ENCODE data around the gene EPG5.

Gene EPG5

DNA sequence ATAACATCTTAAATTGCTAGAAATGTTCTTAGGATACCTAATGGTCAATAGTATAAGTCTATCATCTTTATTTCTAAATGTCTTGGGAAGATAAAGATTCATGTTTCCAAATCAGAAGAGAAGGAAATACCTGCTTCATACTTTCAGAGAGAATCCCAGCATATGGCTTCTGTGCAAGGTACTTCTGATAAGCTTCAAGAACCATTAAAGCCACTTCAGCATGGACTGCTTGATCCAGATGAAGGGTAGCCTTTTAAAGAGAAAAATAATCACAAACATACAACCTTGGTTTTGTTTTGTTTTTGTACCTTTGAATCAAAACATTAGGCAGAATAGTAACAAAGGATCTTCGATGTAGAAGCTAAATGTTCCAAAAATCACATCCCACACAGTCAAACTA is 44.0 kb downstream of the EPG5 start:
- DNase-seq (ENCODE audit: low read depth, low spot score), result no peak
- no peak overlapping the region for H3K4me3 ChIP-seq (ENCODE audit: low read depth, low read length)
- no peak for TF ChIP-seq CTCF (IDR thresholded peaks at IDR 0.05; ENCODE audit: insufficient read depth, low read length, missing control alignments)
- POLR2A ChIA-PET, result no interaction called here
- CTCF ChIA-PET, result interaction anchor here (0.7 to 6.4 kb wide), 9 partner anchors 10 to 150 kb away, joined by 3 to 43 read pairs (median 6); partner anchors contain the start of gene PSTPIP2

GRCh38 chr18:45920367-45920766 is 46.8 kb downstream of the EPG5 start:
- CTCF ChIA-PET, result interaction anchor here (1.1 to 6.4 kb wide), 7 partner anchors 11 to 255 kb away, joined by 3 to 43 read pairs (median 4); no protein-coding TSS in a partner anchor
- DNase-seq (ENCODE audit: low read depth, low spot score), result peak; percentile 14

GRCh38 chr18:45916302-45916701 is 50.8 kb downstream of the EPG5 start:
- H3K4me3 ChIP-seq (ENCODE audit: low read depth, low read length), result no peak overlapping the region
- no peak for DNase-seq (ENCODE audit: low read depth, low spot score)
- ChIA-PET POLR2A (no interaction called here), CTCF (interaction anchor here (1.0 to 1.8 kb wide), 4 partner anchors 8 to 251 kb away, joined by 3 to 6 read pairs (median 4); no protein-coding TSS in a partner anchor)
- no peak for TF ChIP-seq CTCF (IDR thresholded peaks at IDR 0.05; ENCODE audit: insufficient read depth, low read length, missing control alignments)

More at GRCh38 chr18:45920367-45920766, 46.8 kb downstream of the EPG5 start:
- H3K4me3 ChIP-seq (ENCODE audit: low read depth, low read length), result no peak overlapping the region
- POLR2A ChIA-PET, result no interaction called here
- TF ChIP-seq CTCF (IDR thresholded peaks at IDR 0.05; ENCODE audit: insufficient read depth, low read length, missing control alignments), result no peak

DNA sequence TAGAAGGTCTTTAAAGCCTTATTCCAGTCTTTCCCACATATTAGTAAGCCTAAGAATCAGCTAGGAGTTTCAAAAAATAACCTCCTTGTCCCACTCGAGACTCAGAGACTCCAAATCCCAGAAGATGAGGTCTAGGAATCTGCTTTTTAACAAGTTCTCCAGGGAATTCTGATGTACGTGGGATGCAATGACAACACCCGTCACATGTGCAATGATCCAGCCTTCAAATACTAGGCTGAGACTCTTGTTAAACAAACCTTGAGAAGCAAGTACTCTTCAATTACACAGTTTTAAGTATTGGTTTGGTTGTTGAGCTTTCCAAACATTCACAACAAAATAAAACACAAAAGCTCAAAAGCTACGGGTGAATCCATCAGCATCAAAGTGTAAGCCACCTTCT is 53.9 kb downstream of the EPG5 start:
- H3K4me3 ChIP-seq (ENCODE audit: low read depth, low read length), result no peak overlapping the region
- DNase-seq (ENCODE audit: low read depth, low spot score), result no peak
- no peak for TF ChIP-seq CTCF (IDR thresholded peaks at IDR 0.05; ENCODE audit: insufficient read depth, low read length, missing control alignments)
- ChIA-PET POLR2A (no interaction called here), CTCF (interaction anchor here (0.8 to 8.0 kb wide), 10 partner anchors 9 to 248 kb away, joined by 3 to 94 read pairs (median 6); partner anchors contain the start of gene PSTPIP2)

DNA sequence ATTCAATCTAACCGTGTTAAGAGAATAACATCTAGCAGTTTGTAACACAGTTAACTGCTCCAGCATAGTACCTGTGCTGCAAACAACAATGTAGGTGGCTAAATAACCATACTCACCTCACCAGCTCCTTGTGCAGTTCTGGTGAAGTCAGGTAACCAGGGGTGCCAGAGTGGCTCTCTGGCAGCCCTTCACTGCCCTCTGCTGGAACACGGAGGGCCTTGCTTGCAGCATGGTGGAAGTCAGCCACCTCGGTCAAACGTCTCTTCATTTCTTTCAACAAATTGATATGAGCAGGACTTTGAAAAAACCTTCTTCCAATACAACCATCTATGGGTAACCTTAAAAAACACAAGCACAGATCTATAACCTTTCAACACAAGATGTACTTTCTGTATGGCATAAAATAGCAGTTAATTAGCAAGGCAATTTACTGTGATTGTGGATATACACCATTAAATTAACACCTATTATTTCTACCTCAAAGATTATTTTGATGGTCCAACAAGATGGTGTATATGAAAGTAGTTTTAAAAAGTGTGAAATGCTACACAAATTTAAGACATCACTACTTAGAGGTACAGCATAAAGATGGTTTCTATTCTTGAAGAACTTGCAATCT is 56.6 kb downstream of the EPG5 start:
- TF ChIP-seq CTCF (IDR thresholded peaks at IDR 0.05; ENCODE audit: insufficient read depth, low read length, missing control alignments), result peak; percentile 82
- H3K4me3 ChIP-seq (ENCODE audit: low read depth, low read length), result no peak overlapping the region
- no peak for DNase-seq (ENCODE audit: low read depth, low spot score)
- POLR2A ChIA-PET, result no interaction called here
- CTCF ChIA-PET, result interaction anchor here (0.6 to 8.0 kb wide), 19 partner anchors 9 to 246 kb away, joined by 3 to 94 read pairs (median 3); no protein-coding TSS in a partner anchor

DNA sequence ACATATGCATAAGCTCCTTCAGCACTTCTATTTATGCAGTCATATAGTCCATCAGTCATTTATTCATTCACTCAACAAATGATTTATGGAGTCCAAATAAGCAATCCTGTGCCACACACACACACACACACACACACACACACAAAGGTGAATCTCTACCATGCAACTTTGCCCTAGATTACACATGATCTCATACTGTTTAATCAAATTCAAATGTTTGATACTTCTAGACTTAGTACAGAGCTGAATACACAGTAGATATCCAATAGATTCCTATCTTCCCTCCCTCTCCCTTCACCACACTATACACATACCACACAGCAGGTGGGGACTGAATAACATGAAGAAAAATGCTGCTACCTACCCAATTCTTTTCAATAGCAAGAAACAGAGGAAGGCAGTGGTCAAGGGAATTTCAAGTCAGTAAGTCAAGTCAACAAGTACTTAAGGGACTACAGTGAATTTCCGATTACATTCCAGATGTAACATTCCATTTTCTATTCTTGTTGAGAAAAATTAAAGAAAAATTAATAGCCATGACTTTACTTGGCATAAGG is 65.4 kb downstream of the EPG5 start:
- CTCF ChIA-PET, result interaction anchor here (0.8 to 3.5 kb wide), 9 partner anchors 8 to 236 kb away, joined by 3 to 15 read pairs (median 5); no protein-coding TSS in a partner anchor

More for the DNA sequence above, 65.4 kb downstream of the EPG5 start:
- POLR2A ChIA-PET, result no interaction called here
- no peak for TF ChIP-seq CTCF (IDR thresholded peaks at IDR 0.05; ENCODE audit: insufficient read depth, low read length, missing control alignments)
- DNase-seq (ENCODE audit: low read depth, low spot score), result no peak
- no peak overlapping the region for H3K4me3 ChIP-seq (ENCODE audit: low read depth, low read length)

Data from AG04449 (cell line).